Stomach (tissue), 9 donors: ENCODE results near the gene DDC. TPM values are rescaled to one million over a fixed set of nuclear protein-coding genes. Genes with fewer than 3 reads are reported as not detected.

Experiments used
- DNase-seq, 2 donors: peaks; one replicate each; pipeline versions ENCODE4 v3.0.0 to v3.0.0-alpha.2; 2013 to 2019
- H3K27ac ChIP-seq, 5 donors: fragments of 200-600 bp in 4 of 5; sonication (generic) in 4 of 5; one replicate each; pipeline ENCODE4 v1.5.1; 2013 to 2019; ENCODE audit warnings: mild to moderate bottlenecking in 1 of 5, moderate library complexity in 1 of 5
- H3K27me3 ChIP-seq, 3 donors: fragments of 200-600 bp; sonication (generic); one replicate each; pipeline ENCODE4 v1.5.1; 2017 to 2019; ENCODE audit warnings: mixed run types in 1 of 3
- H3K36me3 ChIP-seq, 4 donors: fragments of 200-600 bp; sonication (generic); 1 replicate in 3 of 4; 2 replicates in 1 of 4; pipeline ENCODE4 v1.5.1; 2016 to 2019
- H3K4me1 ChIP-seq, 4 donors: fragments of 200-600 bp; sonication (generic); one replicate each; pipeline ENCODE4 v1.5.1; 2016 to 2019
- H3K4me3 ChIP-seq, 4 donors: fragments of 200-600 bp; sonication (generic) in 3 of 4; one replicate each; pipeline ENCODE4 v1.5.1; 2016 to 2019; ENCODE audit warnings: mild to moderate bottlenecking in 1 of 4
- H3K9me3 ChIP-seq, 4 donors: fragments of 200-600 bp; sonication (generic); one replicate each; pipeline ENCODE4 v1.5.1; 2016 to 2019
- CTCF ChIP-seq, 7 experiments: fragments of 450-650 bp in 4 of 7; fragments of 200-600 bp in 3 of 7; sonication (generic) in 3 of 7; IDR thresholded peaks; one replicate each; pipeline ENCODE4 v1.5.1; 2016 to 2019; ENCODE audit warnings: antibody characterized with exemption in 7 of 7, control low read depth in 2 of 7, mild to moderate bottlenecking in 1 of 7
- EP300 ChIP-seq: sonication (generic); formaldehyde crosslinking; IDR thresholded peaks from one replicate; pipeline ENCODE4 v1.6.1; 2017; ENCODE audit warnings: antibody characterized with exemption
- POLR2A ChIP-seq, 4 donors: fragments of 450-650 bp; IDR thresholded peaks; one replicate each; pipeline ENCODE4 v1.6.1; 2016; ENCODE audit warnings: antibody characterized with exemption in 4 of 4, control low read depth in 2 of 4, mild to moderate bottlenecking in 1 of 4, moderate library complexity in 1 of 4
- POLR2AphosphoS5 ChIP-seq, 3 donors: sonication (generic); formaldehyde crosslinking; IDR thresholded peaks; one replicate each; pipeline ENCODE4 v1.6.1; 2016; ENCODE audit warnings: antibody characterized with exemption in 3 of 3
- WGBS, 5 donors: extraction: QIAGEN DNeasy Blood & Tissue Kit in 3 of 5; methylation state at CpG; one replicate each; pipeline versions ENCODE4 v1.1.5 to v1.1.7; 2013 to 2018; 5-methylcytosine and 5-hydroxymethylcytosine counted together
- intact Hi-C: fragments of 100-400 bp; cut with DNase I; formaldehyde crosslinking; loops from one replicate; pipeline ENCODE4 v1.15.1; 2023; ENCODE audit warnings: low total_unique reads
- polyA plus RNA-seq, 3 donors: library from polyadenylated mRNA; stranded (reverse); fragments of 200-250 nt; gene quantifications; one replicate each; pipeline ENCODE4 v1.2.3, GENCODE V29; 2013
- total RNA-seq, 5 donors: library from RNA; depleted of rRNA; stranded (reverse); fragments of >200 nt; gene quantifications; one replicate each; pipeline versions ENCODE4 v1.1.0 to v1.2.3, GENCODE V29; 2014 to 2016
- donor health status: healthy with polysubstance abuse.
- donor health status: Bipolar disorder and iron deficiency.
- donor health status: healthy.

Gene DDC
- total and polyA plus RNA-seq, 8 donors: 0.95 to 95.0 (median 4.7) TPM; not detected in 3

DNA sequence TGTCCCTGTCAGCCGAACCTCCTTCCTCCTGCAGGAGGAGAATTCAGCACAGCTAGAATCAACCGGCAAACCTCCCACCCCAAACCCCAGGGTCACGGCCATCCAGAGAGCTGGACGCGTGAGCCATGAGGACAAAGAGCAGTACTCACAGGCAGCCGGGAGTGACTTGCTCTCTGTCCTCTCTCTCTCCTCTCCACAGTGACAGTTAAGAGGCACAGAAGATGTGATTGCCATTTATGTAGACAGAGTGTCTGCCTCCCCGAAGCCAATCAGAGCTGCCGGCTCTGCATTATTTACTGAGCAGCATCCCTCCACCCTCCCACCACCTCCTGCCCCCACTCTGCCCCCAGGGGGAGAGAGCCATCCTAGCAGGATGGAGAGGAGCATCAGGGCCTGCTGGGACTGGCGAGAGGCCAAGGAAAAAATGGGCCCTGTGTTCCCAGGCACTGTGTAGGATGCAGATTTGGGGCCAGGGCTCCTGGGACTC lies 4.3 kb downstream of the DDC start:
- TF ChIP-seq POLR2AphosphoS5 (IDR thresholded peaks at IDR 0.05) (no peak), CTCF (IDR thresholded peaks at IDR 0.05) (no peak), POLR2A (IDR thresholded peaks at IDR 0.05) (no peak), EP300 (no peak)
- no peak overlapping the region for H3K4me3 ChIP-seq
- H3K36me3 ChIP-seq: no peaks in the 10 kb centered on the region
- H3K27ac ChIP-seq: no peak overlapping the region
- intact Hi-C loops: no loop called here
- no peaks in the 10 kb centered on the region for H3K9me3 ChIP-seq
- peak in 1 of 2 donors; percentile 21 for DNase-seq
- 47 to 71% (median 65%) methylated on average over 8 to 9 of the region's 9 CpGs for WGBS, 5 donors
- peaks cover 0 to 14% (median 0%) of the 10 kb centered on the region in 3 donors for H3K27me3 ChIP-seq
- peaks cover 0 to 21% (median 8%) of the 10 kb centered on the region in 4 donors for H3K4me1 ChIP-seq

- peaks cover 0 to 19% (median 1%) of the 10 kb centered on the region in 4 donors for H3K4me1 ChIP-seq
- H3K36me3 ChIP-seq: no peaks in the 10 kb centered on the region
Measured at GRCh38 chr7:50559881-50560280, 5.3 kb downstream of the DDC start.

GRCh38 chr7:50558294-50559053 lies 6.7 kb downstream of the DDC start:
- Histone ChIP-seq H3K4me3 (no peak overlapping the region), H3K27ac (no peak overlapping the region), H3K36me3 (no peaks in the 10 kb centered on the region), H3K4me1 (peaks cover 0 to 15% (median 0%) of the 10 kb centered on the region in 4 donors), H3K9me3 (no peaks in the 10 kb centered on the region), H3K27me3 (peaks cover 0 to 14% (median 0%) of the 10 kb centered on the region in 3 donors)
- DNase-seq: peak in 1 of 2 donors; percentile 22
- TF ChIP-seq EP300 (no peak), CTCF (IDR thresholded peaks at IDR 0.05) (no peak), POLR2A (IDR thresholded peaks at IDR 0.05) (no peak), POLR2AphosphoS5 (IDR thresholded peaks at IDR 0.05) (no peak)
- WGBS, 5 donors: 47 to 65% (median 59%) methylated on average over 4 to 5 of the region's 5 CpGs
- intact Hi-C loops: no loop called here

More at GRCh38 chr7:50559881-50560280, 5.3 kb downstream of the DDC start:
- 82 to 93% (median 86%) methylated on average over 7 of the region's 7 CpGs for WGBS, 5 donors
- H3K9me3 ChIP-seq: no peaks in the 10 kb centered on the region
- DNase-seq: no peak
- intact Hi-C loops: no loop called here
- no peak overlapping the region for H3K4me3 ChIP-seq
- no peak overlapping the region for H3K27ac ChIP-seq
- H3K27me3 ChIP-seq: peaks cover 0 to 14% (median 0%) of the 10 kb centered on the region in 3 donors
- TF ChIP-seq POLR2AphosphoS5 (IDR thresholded peaks at IDR 0.05): no peak
- TF ChIP-seq POLR2A (IDR thresholded peaks at IDR 0.05): no peak

DNA sequence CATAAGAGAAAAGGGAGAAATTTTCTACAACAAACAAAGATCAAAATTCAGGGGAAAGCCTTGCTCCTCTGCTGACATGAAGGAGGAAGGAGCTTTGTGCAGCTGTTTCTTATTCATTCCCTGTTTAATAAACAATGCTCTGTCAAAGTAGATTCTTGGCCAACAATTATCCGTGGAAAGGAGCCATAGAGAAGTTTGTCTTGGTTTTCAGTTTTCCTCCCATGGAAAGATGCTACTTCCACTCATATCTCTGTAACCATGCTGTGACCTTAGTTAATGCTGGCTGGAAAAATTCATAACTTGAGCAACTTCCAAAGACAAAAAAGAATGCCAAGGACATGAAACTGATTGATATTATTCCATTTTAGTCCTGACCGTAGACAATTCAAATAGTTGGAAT lies 8.1 kb downstream of the DDC start:
- WGBS, 5 donors: 52 to 63% (median 61%) methylated on average over 2 of the region's 2 CpGs
- Histone ChIP-seq H3K27ac (peak overlapping the region in 2 of 5 donors; percentile 53 to 66), H3K4me1 (peaks cover 0 to 20% (median 5%) of the 10 kb centered on the region in 4 donors), H3K27me3 (peaks cover 0 to 14% (median 0%) of the 10 kb centered on the region in 3 donors), H3K36me3 (no peaks in the 10 kb centered on the region), H3K4me3 (no peak overlapping the region), H3K9me3 (no peaks in the 10 kb centered on the region)
- peak in 1 of 2 donors; percentile 59 for DNase-seq
- TF ChIP-seq POLR2A (IDR thresholded peaks at IDR 0.05) (no peak), POLR2AphosphoS5 (IDR thresholded peaks at IDR 0.05) (peak in 1 of 3 donors; percentile 35)
- intact Hi-C loops: no loop called here

DNA sequence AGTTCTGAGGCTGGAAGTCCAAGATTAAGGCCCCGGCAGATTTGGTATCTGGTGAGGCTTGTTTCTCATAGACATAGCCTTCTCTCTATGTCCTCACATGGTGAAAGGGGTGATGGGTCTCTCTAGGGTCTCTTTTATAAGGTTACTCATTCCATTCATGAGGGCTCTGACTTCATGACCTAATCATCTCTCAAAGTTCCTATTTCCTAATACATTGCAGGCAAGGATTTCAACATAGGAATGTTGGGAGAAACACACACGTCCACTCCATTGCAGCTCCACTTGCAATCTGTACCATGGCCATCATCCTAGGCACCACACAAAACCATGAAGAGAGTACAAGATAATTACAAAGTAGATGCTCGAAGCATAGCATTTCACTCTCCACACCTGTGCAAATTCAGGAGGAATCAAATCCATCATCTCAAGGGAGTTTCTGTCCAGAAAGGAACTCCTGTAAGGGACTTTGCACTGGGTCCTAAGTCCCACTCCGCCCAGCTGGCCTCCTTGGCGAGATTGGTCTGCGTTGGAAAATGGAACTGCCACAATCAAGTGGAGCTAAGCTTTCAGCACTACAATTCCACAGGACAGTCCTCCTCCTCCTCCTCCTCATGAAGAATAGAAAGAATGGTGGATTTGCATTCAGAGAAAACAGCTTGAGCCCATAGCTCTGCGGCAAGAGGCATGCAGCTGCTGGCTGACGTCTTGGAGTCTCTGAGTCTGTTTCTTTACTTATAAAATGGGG lies 8.8 kb downstream of the DDC start:
- H3K4me3 ChIP-seq: no peak overlapping the region
- peak in 1 of 2 donors; percentile 44 for DNase-seq
- H3K4me1 ChIP-seq: peaks cover 0 to 26% (median 6%) of the 10 kb centered on the region in 4 donors
- no peaks in the 10 kb centered on the region for H3K36me3 ChIP-seq
- TF ChIP-seq CTCF (IDR thresholded peaks at IDR 0.05) (no peak), POLR2AphosphoS5 (IDR thresholded peaks at IDR 0.05) (no peak), EP300 (no peak), POLR2A (IDR thresholded peaks at IDR 0.05) (no peak)
- intact Hi-C loops: no loop called here
- peaks cover 0 to 14% (median 0%) of the 10 kb centered on the region in 3 donors for H3K27me3 ChIP-seq
- no peaks in the 10 kb centered on the region for H3K9me3 ChIP-seq
- WGBS, 5 donors: 52 to 68% (median 62%) methylated on average over 8 of the region's 8 CpGs
- H3K27ac ChIP-seq: peak overlapping the region in 3 of 5 donors; percentile 35 to 66 (median 53)
